RWPE1 (cell line): ENCODE data around the gene MRPS14.
"Not testable (repeated sequence)": the region's sequence is repeated elsewhere in the genome, so short reads cannot be mapped to it uniquely, and the experiment has no call there.

Experiments used
- CTCF ChIA-PET: fragments of 350-600 bp; sonication (Branson Sonifier 250); formaldehyde crosslinking; extraction: SDS; loops from one replicate; lab custom pipeline; 2021; lab: Yijun Ruan, JAX
- POLR2A ChIA-PET: fragments of 400-600 bp; formaldehyde crosslinking; extraction: SDS; loops from one replicate; lab custom pipeline; 2020; ENCODE audit warnings: antibody characterized with exemption; ENCODE audit not compliant: low non-redundant PET; lab: Yijun Ruan, JAX
- DNase-seq: peaks from one replicate; pipeline ENCODE4 v3.0.0; 2012; ENCODE audit warnings: low spot score
- H3K27ac ChIP-seq: fragments of 450-650 bp; 2 replicates; pipeline ENCODE4 v1.5.1; 2017
- TF ChIP-seq, protein P1 (sequence below): fragments of 450-650 bp; conservative IDR thresholded peaks from 2 replicates; pipeline ENCODE4 v1.5.1; 2017; ENCODE audit warnings: low read depth, mild to moderate bottlenecking

MRPS14 gene

DNA sequence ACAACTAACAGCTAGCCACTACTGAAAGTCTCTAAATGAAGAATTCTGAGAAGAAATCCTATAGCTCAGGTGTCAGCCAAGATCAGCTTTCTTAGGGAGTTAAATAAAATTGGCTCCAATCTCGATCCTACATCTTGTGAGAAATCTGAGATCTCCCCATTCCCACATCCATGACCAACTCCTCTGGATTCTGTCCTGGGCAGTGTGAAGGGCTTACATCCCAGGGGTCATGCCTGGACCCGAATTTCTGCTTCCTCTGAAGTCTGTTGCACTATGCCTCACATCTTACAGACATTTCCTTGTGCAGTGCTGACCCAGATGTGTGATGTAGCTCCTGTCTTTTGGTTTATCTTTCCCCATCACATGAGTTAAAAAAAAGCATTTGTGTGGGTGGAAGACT is 39.6 kb upstream of the MRPS14 start:
- no peak overlapping the region for H3K27ac ChIP-seq
- ChIA-PET POLR2A (no interaction called here), CTCF (no interaction called here)
- DNase-seq = no peak
- TF ChIP-seq, protein P1, sequence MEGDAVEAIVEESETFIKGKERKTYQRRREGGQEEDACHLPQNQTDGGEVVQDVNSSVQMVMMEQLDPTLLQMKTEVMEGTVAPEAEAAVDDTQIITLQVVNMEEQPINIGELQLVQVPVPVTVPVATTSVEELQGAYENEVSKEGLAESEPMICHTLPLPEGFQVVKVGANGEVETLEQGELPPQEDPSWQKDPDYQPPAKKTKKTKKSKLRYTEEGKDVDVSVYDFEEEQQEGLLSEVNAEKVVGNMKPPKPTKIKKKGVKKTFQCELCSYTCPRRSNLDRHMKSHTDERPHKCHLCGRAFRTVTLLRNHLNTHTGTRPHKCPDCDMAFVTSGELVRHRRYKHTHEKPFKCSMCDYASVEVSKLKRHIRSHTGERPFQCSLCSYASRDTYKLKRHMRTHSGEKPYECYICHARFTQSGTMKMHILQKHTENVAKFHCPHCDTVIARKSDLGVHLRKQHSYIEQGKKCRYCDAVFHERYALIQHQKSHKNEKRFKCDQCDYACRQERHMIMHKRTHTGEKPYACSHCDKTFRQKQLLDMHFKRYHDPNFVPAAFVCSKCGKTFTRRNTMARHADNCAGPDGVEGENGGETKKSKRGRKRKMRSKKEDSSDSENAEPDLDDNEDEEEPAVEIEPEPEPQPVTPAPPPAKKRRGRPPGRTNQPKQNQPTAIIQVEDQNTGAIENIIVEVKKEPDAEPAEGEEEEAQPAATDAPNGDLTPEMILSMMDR = no peak

DNA sequence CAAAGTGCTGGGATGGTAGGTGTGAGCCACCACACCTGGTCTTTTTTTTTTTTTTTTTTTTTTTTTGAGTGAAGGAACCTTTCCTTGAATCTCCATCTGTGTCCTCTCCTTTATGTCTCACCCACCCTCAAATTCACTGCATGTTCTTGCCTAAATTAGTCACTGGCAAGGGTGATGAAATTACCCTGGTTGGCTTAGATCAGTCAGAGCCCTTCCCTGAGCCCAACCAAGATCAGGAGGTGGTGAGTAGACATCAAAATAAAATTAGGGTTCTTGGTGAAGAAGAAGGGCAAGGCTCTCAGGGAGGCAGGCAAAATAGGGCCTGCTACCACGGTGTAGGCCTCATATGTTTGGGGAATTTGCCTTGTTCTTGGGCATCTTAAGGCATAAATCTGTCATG is 39.1 kb upstream of the MRPS14 start:
- H3K27ac ChIP-seq = no peak overlapping the region
- ChIA-PET POLR2A (no interaction called here), CTCF (no interaction called here)
- TF ChIP-seq, protein P1 = no peak
- no peak for DNase-seq

DNA sequence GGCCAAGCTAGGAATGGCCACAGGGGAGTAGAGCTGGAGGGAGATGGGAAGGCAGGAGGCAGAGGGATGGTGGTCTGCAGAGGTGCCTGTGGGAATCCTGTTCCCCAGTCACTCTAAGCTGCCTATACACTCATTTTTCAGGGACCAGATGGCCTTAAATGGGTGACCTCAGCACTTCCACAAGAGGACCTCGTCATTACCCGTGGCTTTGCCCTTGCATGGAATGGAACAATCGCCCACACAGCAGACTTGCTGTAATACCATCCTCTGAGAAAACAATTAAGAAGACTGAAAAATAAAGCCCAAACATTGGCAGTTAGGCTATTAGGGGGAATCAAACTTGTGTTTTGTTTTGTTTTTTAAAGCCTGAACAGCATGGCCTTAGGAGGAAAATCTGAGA is 31.5 kb upstream of the MRPS14 start:
- DNase-seq = no peak
- TF ChIP-seq, protein P1 = no peak
- H3K27ac ChIP-seq = no peak overlapping the region
- ChIA-PET CTCF (interaction anchor here (0.6 to 1.1 kb wide), 2 partner anchors 10 to 405 kb away, joined by 4 read pairs; no protein-coding TSS in a partner anchor), POLR2A (no interaction called here)

DNA sequence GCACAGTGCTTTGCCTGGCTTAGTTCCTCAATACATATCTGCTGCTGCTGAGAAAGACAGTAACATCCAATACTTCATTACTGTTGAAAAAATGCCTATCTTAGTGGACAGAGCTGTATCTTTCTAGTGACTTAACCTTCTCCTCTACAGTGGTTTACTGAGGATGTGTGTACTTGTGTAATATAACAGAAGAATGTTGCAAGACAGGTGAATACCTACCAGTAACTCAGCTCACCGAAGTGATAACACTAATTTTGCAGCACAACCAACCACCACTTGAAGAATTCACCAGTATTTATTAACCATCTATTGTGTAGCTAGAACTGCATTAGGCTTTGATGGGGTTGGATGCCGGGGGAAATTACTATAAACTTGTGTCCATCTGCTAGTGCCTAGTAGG is 27.8 kb upstream of the MRPS14 start:
- ChIA-PET CTCF (interaction anchor here (0.6 kb wide), 1 partner anchor 87 kb away, joined by 3 read pairs; no protein-coding TSS in a partner anchor), POLR2A (no interaction called here)
- no peak for DNase-seq
- no peak overlapping the region for H3K27ac ChIP-seq
- TF ChIP-seq, protein P1 = no peak

DNA sequence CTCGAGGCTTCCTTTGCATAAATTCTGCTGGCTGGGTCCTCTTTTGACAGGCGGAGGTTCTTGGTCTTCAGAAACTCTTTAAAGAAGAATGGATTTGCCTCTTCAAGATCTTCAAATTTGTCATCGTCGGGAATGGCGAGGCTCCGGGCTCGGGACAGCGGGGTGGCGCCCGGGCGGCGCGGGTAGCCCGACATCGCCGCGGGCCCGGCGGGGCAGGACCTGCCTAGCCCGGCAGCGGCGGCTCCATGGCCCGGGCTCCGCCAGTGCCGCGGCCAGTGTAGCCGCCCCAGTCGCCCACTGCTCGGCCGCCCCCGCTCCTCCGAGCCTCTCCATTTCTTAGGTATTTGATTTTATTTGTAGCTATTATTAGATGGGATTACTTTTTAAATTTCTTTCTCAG is 22.3 kb upstream of the MRPS14 start:
- CTCF ChIA-PET = no interaction called here

DNA sequence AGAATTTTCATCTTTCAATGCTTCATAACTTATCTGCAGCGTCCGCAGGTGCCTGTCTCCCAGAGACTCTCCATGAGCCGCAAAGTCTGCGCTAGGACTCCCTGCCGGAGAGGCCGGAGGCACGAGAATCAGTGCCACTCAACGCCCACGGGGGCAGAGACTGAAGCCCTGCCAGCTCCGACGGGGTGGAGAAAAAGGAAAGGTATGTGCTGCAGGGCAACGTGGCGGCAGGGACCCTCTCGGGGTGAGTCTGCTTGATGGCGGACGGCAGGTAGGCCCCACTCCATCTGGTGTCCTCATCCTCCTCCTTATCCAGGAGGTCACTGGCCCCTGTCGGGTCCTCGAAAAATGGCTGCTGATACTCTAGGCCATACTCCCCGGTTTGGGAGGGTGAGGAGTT is 21.9 kb upstream of the MRPS14 start:
- ChIA-PET CTCF (interaction anchor here (0.9 kb wide), 1 partner anchor 10 kb away, joined by 4 read pairs; no protein-coding TSS in a partner anchor), POLR2A (no interaction called here)
- no peak for DNase-seq
- TF ChIP-seq, protein P1 = no peak
- H3K27ac ChIP-seq = no peak overlapping the region

More for the DNA sequence above, 22.3 kb upstream of the MRPS14 start:
- H3K27ac ChIP-seq = no peak overlapping the region
- POLR2A ChIA-PET = no interaction called here
- no peak for DNase-seq
- TF ChIP-seq, protein P1 = no peak

DNA sequence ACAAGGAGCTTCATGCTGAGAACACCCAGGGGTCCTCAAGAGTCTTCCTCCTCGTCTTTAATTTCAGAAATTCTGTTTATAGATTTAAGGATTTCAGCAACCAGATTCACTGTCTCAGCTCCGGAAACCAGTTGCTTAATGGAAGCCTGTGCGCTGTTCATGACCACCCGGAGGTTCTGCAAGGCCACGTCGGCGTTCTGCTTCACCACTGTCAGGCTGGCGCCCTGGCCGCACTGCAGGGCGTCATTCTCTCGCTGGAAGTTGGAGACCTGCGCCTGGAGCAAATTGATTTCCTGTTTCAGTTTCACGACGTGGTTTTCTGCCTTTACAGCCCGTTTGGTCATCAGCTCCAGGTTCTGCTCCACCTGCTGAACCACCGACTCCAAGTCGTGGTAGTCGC is 21.4 kb upstream of the MRPS14 start:
- DNase-seq, POLR2A ChIA-PET, H3K27ac ChIP-seq: not testable (repeated sequence)
- CTCF ChIA-PET = interaction anchor here (0.9 kb wide), 1 partner anchor 11 kb away, joined by 4 read pairs; no protein-coding TSS in a partner anchor
